Kidney (tissue), 14 donors: ENCODE data around the gene THEM4. TPM values are rescaled to one million over a fixed set of nuclear protein-coding genes. Genes with fewer than 3 reads are reported as not detected.

Experiments used
- DNase-seq, 5 donors: peaks; one replicate each; pipeline ENCODE4 v3.0.0-alpha.2; 2013 to 2020
- FAIRE-seq: peaks from 2 replicates; lab custom pipeline; 2012; peaks lifted over from hg19 to GRCh38; lab: Jason Lieb, UNC
- H3K27ac ChIP-seq, 2 donors: one replicate each; pipeline ENCODE4 v1.7.0; 2013; ENCODE audit warnings: low read depth in 2 of 2, low read length in 2 of 2, inconsistent platforms in 1 of 2
- H3K27me3 ChIP-seq: one replicate; pipeline ENCODE4 v1.7.1; 2013; ENCODE audit warnings: low read length, inconsistent platforms; ENCODE audit not compliant: control insufficient read depth, insufficient read depth
- H3K36me3 ChIP-seq, 3 donors: one replicate each; pipeline versions ENCODE4 v1.7.0 to v1.7.1; 2013; ENCODE audit warnings: low read length in 3 of 3, control low read depth in 1 of 3, inconsistent platforms in 1 of 3; ENCODE audit not compliant: insufficient read depth in 3 of 3, control insufficient read depth in 2 of 3
- H3K4me1 ChIP-seq, 3 donors: one replicate each; pipeline versions ENCODE4 v1.7.0 to v1.7.1; 2013; ENCODE audit warnings: low read length in 3 of 3, inconsistent platforms in 1 of 3, low read depth in 1 of 3; ENCODE audit not compliant: control insufficient read depth in 2 of 3, insufficient read depth in 2 of 3
- H3K4me3 ChIP-seq, 3 donors: one replicate each; pipeline versions ENCODE4 v1.7.0 to v1.8.1; 2013; ENCODE audit warnings: low read length in 3 of 3, control low read depth in 1 of 3, inconsistent platforms in 1 of 3
- H3K9ac ChIP-seq, 3 donors: one replicate each; pipeline versions ENCODE4 v1.7.0 to v1.7.1; 2013; ENCODE audit warnings: low read length in 3 of 3, control low read depth in 1 of 3, inconsistent platforms in 1 of 3
- H3K9me3 ChIP-seq, 3 donors: one replicate each; pipeline versions ENCODE4 v1.7.0 to v1.7.1; 2013; ENCODE audit warnings: low read length in 3 of 3, control low read depth in 1 of 3, inconsistent platforms in 1 of 3; ENCODE audit not compliant: control insufficient read depth in 2 of 3, insufficient read depth in 1 of 3
- CTCF ChIP-seq: IDR thresholded peaks from 3 replicates; pipeline ENCODE4 v1.5.1; 2012; ENCODE audit warnings: mild to moderate bottlenecking, moderate library complexity, borderline replicate concordance; ENCODE audit not compliant: insufficient read depth; ENCODE audit errors: extremely low read depth
- intact Hi-C: fragments of 100-400 bp; cut with DNase I; formaldehyde crosslinking; loops from one replicate; pipeline ENCODE4 v1.11.1; 2022
- polyA plus RNA-seq: library from polyadenylated mRNA; stranded (reverse); fragments of 350-450 nt; fragmentation: Illumina TruSeq; extraction: RNeasy Lipid Tissue Mini Kit (QIAGEN cat#74804); gene quantifications from one replicate; pipeline ENCODE4 v1.2.3, GENCODE V29; 2014; ENCODE audit warnings: low read depth, low replicate concordance; ENCODE audit not compliant: insufficient read depth
- total RNA-seq: library from RNA; stranded (reverse); fragmentation: NEBNext Ultra II Directional; extraction: Animal tissue kit (Norgen Biotek cat#: 25700); gene quantifications from one replicate; pipeline ENCODE4 v1.2.1, GENCODE V29; 2021
- donor health status: control.
- donor health status: control.
- donor health status: control.
- donor health status: control.
- donor health status: control.
- donor health status: DM: yes; HTN: yes; CAD: no.
- donor health status: Normal renal cell carcinoma (clear cell type).

The THEM4 gene
- total and polyA plus RNA-seq, 2 donors from 2014 or later: 17.5 to 27.9 TPM

- no peak for DNase-seq
- Histone ChIP-seq H3K27me3 (no peaks in the 10 kb centered on the region), H3K4me1 (no peaks in the 10 kb centered on the region), H3K4me3 (no peak overlapping the region), H3K9ac (no peak overlapping the region), H3K36me3 (no peaks in the 10 kb centered on the region), H3K27ac (no peak overlapping the region), H3K9me3 (no peaks in the 10 kb centered on the region)
- no peak for FAIRE-seq
- intact Hi-C loops: no loop called here
- TF ChIP-seq CTCF: no peak
These were observed 42.0 kb downstream of the THEM4 start for GRCh38 chr1:151867321-151867720.

- intact Hi-C loops: no loop called here
- Histone ChIP-seq H3K9ac (no peak overlapping the region), H3K4me1 (no peaks in the 10 kb centered on the region), H3K36me3 (no peaks in the 10 kb centered on the region), H3K9me3 (no peaks in the 10 kb centered on the region), H3K4me3 (no peak overlapping the region), H3K27me3 (no peaks in the 10 kb centered on the region), H3K27ac (no peak overlapping the region)
- TF ChIP-seq CTCF: no peak
- FAIRE-seq: no peak
- no peak for DNase-seq
These were observed 44.9 kb downstream of the THEM4 start for GRCh38 chr1:151864411-151864810.

- TF ChIP-seq CTCF: no peak
- no peaks in the 10 kb centered on the region for H3K27me3 ChIP-seq
- H3K9ac ChIP-seq: no peak overlapping the region
- H3K4me1 ChIP-seq: no peaks in the 10 kb centered on the region
- H3K27ac ChIP-seq: no peak overlapping the region
- DNase-seq: no peak
- intact Hi-C loops: no loop called here
- no peak overlapping the region for H3K4me3 ChIP-seq
- H3K9me3 ChIP-seq: no peaks in the 10 kb centered on the region
- FAIRE-seq: no peak
- no peaks in the 10 kb centered on the region for H3K36me3 ChIP-seq
These were observed 46.7 kb downstream of the THEM4 start for GRCh38 chr1:151862604-151863003.
